ENCODE measurements around the gene SLC25A22.
A peak's percentile ranks its signal among the peaks of the same experiment; 100 is the strongest.

DNA sequence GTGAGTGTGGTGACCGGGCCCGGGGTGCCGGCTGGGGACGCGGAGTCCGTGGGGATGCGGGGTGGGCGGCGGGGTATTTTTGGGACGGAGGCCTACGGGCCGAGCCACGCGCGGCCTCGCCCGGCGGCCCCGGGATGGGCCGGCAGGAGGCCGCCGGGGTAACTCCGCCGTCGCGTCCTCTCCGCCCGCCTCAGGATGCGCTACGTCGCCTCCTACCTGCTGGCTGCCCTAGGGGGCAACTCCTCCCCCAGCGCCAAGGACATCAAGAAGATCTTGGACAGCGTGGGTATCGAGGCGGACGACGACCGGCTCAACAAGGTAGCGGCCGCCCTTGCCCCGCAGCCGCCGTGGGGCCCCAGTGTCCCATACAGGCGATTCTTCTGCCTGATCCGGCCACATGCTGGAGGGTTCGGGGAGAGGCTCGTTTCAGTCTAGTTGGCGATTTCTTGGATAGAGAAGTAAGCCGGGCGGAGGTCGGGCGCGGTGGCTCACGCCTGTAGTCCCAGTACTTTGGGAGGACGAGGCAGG lies 12.0 kb upstream of the SLC25A22 start:
- TF ChIP-seq, protein P1, sequence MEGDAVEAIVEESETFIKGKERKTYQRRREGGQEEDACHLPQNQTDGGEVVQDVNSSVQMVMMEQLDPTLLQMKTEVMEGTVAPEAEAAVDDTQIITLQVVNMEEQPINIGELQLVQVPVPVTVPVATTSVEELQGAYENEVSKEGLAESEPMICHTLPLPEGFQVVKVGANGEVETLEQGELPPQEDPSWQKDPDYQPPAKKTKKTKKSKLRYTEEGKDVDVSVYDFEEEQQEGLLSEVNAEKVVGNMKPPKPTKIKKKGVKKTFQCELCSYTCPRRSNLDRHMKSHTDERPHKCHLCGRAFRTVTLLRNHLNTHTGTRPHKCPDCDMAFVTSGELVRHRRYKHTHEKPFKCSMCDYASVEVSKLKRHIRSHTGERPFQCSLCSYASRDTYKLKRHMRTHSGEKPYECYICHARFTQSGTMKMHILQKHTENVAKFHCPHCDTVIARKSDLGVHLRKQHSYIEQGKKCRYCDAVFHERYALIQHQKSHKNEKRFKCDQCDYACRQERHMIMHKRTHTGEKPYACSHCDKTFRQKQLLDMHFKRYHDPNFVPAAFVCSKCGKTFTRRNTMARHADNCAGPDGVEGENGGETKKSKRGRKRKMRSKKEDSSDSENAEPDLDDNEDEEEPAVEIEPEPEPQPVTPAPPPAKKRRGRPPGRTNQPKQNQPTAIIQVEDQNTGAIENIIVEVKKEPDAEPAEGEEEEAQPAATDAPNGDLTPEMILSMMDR (IDR thresholded peaks at IDR 0.05), result peak; percentile 13
- no peak for TF ChIP-seq EZH2 (IDR thresholded peaks at IDR 0.05; ENCODE audit: borderline replicate concordance, insufficient read depth, low read depth, low read length, poor library complexity, severe bottlenecking)
